ENCODE measurements around the gene PRDX3.

GRCh38 chr10:119217991-119218490 lies 39.4 kb upstream of the PRDX3 start:
- TF ChIP-seq POLR2A (IDR thresholded peaks at IDR 0.05) (no peak), CTCF (IDR thresholded peaks at IDR 0.05) (no peak)

All from sigmoid colon (tissue), 3 donors.